Measurements from ENCODE around the gene PPP2R5E. TPM values are rescaled to one million over a fixed set of nuclear protein-coding genes. Genes with fewer than 3 reads are reported as not detected.
"Not testable (repeated sequence)": the region's sequence is repeated elsewhere in the genome, so short reads cannot be mapped to it uniquely, and the experiment has no call there.

The PPP2R5E gene
- total and polyA plus RNA-seq, 7 experiments from 2014 or later, result 29.2 to 47.8 (median 37.5) TPM

DNA sequence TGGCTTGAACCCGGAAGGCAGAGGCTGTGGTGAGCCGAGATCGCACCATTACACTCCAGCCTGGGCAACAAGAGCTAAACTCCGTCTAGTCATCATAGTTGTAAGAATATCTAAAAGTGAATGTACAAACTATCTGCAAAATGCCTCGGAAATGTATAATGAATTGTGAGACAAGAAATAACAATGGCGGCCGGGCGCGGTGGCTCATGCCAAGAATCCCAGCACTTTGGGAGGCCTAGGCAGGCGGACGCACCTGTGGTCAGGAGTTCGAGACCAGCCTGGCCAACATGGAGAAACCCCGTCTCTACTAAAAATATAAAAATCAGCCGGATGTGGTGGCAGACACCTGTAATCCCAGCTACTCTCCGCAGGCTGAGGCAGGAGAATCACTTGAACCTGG is 9.7 kb downstream of the PPP2R5E start:
- intact Hi-C loops (cut with micrococcal nuclease), result no loop called here
- Histone ChIP-seq H3K4me1 (ENCODE audit: control insufficient read depth in 2 of 2, insufficient read depth in 2 of 2, low read length in 2 of 2) (no peaks in the 10 kb centered on the region), H3K27ac (ENCODE audit: low read depth, low read length) (no peak overlapping the region), H3K36me3 (ENCODE audit: control insufficient read depth in 2 of 3, insufficient read depth in 3 of 3, low read length in 3 of 3) (peaks cover under 1 to 16% (median 5%) of the 10 kb centered on the region in 3 experiments), H3K27me3 (ENCODE audit: control insufficient read depth in 2 of 2, insufficient read depth in 2 of 2, low read length in 2 of 2) (no peaks in the 10 kb centered on the region), H3K9me3 (ENCODE audit: control insufficient read depth in 2 of 3, low read length in 3 of 3) (no peaks in the 10 kb centered on the region), H3K4me3 (ENCODE audit: low read length) (no peak overlapping the region)
- DNase-seq (no peak), ATAC-seq (no peak)
- peaks cover 19 to 37% (median 31%) of the 10 kb centered on the region in 7 donors for H3K4me1 Mint-ChIP-seq
- peak overlapping the region in 1 of 9 donors; percentile 33 for H3K27ac Mint-ChIP-seq
- H3K4me3 Mint-ChIP-seq, result no peak overlapping the region
- H3K9me3 Mint-ChIP-seq, result no peaks in the 10 kb centered on the region
- peaks cover 0 to 40% (median 31%) of the 10 kb centered on the region in 5 donors for H3K36me3 Mint-ChIP-seq
- ChIA-PET POLR2A (interaction anchor here (0.7 to 1.6 kb wide), 2 partner anchors 8 to 10 kb away, joined by 3 to 6 read pairs; partner anchors contain the start of gene PPP2R5E), CTCF (no interaction called here)
- no peaks in the 10 kb centered on the region for H3K27me3 Mint-ChIP-seq

DNA sequence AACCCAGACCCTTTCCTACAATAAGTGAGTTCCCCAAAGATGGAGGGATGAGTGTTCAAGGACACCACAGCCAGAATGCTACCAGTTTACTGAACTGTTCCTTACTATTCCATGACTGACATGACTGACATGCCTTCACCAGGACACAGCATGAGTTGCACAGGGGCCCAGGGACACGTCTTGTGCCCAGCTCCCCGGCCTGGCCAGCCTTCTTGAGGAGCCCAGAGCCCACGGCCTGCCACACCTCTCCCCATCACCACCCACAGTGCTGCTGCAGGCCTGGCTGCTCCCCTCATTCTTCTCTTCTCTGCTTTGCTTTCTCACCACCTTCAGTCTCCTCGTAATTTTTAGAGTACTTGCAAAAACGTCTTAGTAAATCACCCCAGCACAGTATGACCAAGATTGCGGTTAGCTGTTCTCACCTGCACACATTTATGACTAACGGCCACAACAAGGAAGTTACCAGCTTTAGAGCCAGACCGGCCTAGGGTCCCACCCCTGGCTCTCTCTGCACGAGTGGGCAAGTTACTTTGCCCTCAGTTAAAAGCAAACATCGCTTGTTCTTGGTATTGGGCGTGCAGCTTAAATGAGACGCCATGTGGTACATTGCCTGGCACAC is 18.5 kb downstream of the PPP2R5E start:
- H3K4me1 ChIP-seq (ENCODE audit: control insufficient read depth in 2 of 2, insufficient read depth in 2 of 2, low read length in 2 of 2), result peaks cover 0 to 13% of the 10 kb centered on the region in 2 donors
- H3K4me3 ChIP-seq (ENCODE audit: low read length), result no peak overlapping the region
- Mint-ChIP-seq H3K27ac (peak overlapping the region in 8 of 9 donors; percentile 6 to 63 (median 44)), H3K4me3 (peak overlapping the region in 3 of 10 donors; percentile 2 to 33 (median 15)), H3K36me3 (peaks cover 14 to 45% (median 42%) of the 10 kb centered on the region in 5 donors), H3K9me3 (peaks cover 0 to 4% (median 0%) of the 10 kb centered on the region in 11 donors), H3K4me1 (peaks cover 15 to 42% (median 33%) of the 10 kb centered on the region in 7 donors), H3K27me3 (no peaks in the 10 kb centered on the region)
- no peaks in the 10 kb centered on the region for H3K9me3 ChIP-seq (ENCODE audit: control insufficient read depth in 2 of 3, low read length in 3 of 3)
- intact Hi-C loops (cut with micrococcal nuclease), result no loop called here
- ChIA-PET CTCF (no interaction called here), POLR2A (interaction anchor here (1.2 kb wide), 1 partner anchor 12 kb away, joined by 5 read pairs; no protein-coding TSS in a partner anchor)
- peaks cover 0 to 9% (median 0%) of the 10 kb centered on the region in 3 experiments for H3K36me3 ChIP-seq (ENCODE audit: control insufficient read depth in 2 of 3, insufficient read depth in 3 of 3, low read length in 3 of 3)
- H3K27me3 ChIP-seq (ENCODE audit: control insufficient read depth in 2 of 2, insufficient read depth in 2 of 2, low read length in 2 of 2), result no peaks in the 10 kb centered on the region
- DNase-seq (no peak), ATAC-seq (peak; percentile 76)
- H3K27ac ChIP-seq (ENCODE audit: low read depth, low read length), result no peak overlapping the region

DNA sequence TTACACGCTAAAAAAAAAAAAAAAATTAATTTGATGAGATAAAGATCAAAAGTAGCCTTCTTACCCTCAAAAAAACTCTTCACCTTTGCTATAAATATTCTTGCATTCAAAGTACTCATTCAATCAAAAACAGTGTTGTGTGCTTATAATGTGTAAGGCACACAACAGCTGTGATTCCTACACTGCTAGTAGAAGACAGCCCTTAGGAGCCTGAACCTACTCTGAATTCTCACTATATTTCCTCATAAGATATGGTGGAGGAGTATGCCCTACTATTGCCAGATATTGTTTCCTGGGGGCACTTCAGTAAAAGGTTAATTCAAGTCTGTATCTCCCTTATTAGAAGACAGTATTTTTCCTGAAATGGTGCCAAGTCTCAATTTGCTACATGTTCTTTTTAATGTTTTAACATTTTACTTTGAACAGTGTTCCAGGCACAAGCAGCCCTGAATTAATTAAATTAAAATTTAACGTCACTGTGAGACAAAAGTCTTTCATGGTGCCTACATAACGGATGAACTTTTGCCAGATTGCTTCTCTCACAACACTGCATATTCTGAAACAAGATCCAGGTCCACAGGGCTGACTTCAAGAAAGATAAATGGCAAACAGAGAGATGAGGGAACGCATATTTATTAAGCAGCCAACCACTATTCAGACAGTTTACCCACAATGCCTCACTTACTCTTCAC is 19.3 kb downstream of the PPP2R5E start:
- Mint-ChIP-seq H3K4me3 (no peak overlapping the region), H3K27ac (peak overlapping the region in 1 of 9 donors; percentile 42)
- intact Hi-C loops (cut with micrococcal nuclease), result no loop called here

DNA sequence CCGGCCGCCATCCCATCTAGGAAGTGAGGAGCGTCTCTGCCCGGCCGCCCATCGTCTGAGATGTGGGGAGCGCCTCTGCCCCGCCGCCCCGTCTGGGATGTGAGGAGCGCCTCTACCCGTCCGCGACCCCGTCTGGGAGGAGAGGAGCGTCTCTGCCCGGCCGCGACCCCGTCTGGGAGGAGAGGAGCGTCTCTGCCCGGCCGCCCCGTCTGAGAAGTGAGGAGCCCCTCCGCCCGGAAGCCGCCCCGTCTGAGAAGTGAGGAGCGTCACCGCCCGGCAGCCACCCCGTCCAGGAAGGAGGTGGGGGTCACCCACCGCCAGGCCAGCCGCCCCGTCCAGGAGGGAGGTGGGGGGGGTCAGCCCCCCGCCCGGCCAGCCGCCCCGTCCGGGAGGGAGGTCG is 20.7 kb downstream of the PPP2R5E start:
- H3K4me3 ChIP-seq (ENCODE audit: low read length); H3K9me3 Mint-ChIP-seq; POLR2A ChIA-PET; H3K36me3 ChIP-seq (ENCODE audit: control insufficient read depth in 2 of 3, insufficient read depth in 3 of 3, low read length in 3 of 3); H3K4me3 Mint-ChIP-seq; CTCF ChIA-PET; H3K27me3 Mint-ChIP-seq; H3K27ac Mint-ChIP-seq; DNase-seq; H3K27ac ChIP-seq (ENCODE audit: low read depth, low read length); H3K9me3 ChIP-seq (ENCODE audit: control insufficient read depth in 2 of 3, low read length in 3 of 3); H3K27me3 ChIP-seq (ENCODE audit: control insufficient read depth in 2 of 2, insufficient read depth in 2 of 2, low read length in 2 of 2); ATAC-seq; intact Hi-C loops (cut with micrococcal nuclease): not testable (repeated sequence)
- H3K4me1 Mint-ChIP-seq, result peaks cover 13 to 44% (median 34%) of the 10 kb centered on the region in 7 donors
- peaks cover 14 to 46% (median 42%) of the 10 kb centered on the region in 5 donors for H3K36me3 Mint-ChIP-seq
- peaks cover 0 to 13% of the 10 kb centered on the region in 2 donors for H3K4me1 ChIP-seq (ENCODE audit: control insufficient read depth in 2 of 2, insufficient read depth in 2 of 2, low read length in 2 of 2)

More for the DNA sequence above, 19.3 kb downstream of the PPP2R5E start:
- Histone ChIP-seq H3K4me1 (ENCODE audit: control insufficient read depth in 2 of 2, insufficient read depth in 2 of 2, low read length in 2 of 2) (peaks cover 0 to 13% of the 10 kb centered on the region in 2 donors), H3K27ac (ENCODE audit: low read depth, low read length) (no peak overlapping the region), H3K36me3 (ENCODE audit: control insufficient read depth in 2 of 3, insufficient read depth in 3 of 3, low read length in 3 of 3) (peaks cover 0 to 9% (median 0%) of the 10 kb centered on the region in 3 experiments), H3K4me3 (ENCODE audit: low read length) (no peak overlapping the region), H3K27me3 (ENCODE audit: control insufficient read depth in 2 of 2, insufficient read depth in 2 of 2, low read length in 2 of 2) (no peaks in the 10 kb centered on the region), H3K9me3 (ENCODE audit: control insufficient read depth in 2 of 3, low read length in 3 of 3) (no peaks in the 10 kb centered on the region)
- CTCF ChIA-PET, result no interaction called here
- DNase-seq, result no peak
- Mint-ChIP-seq H3K4me1 (peaks cover 13 to 41% (median 31%) of the 10 kb centered on the region in 7 donors), H3K27me3 (no peaks in the 10 kb centered on the region), H3K36me3 (peaks cover 14 to 46% (median 42%) of the 10 kb centered on the region in 5 donors), H3K9me3 (peaks cover 0 to 4% (median 0%) of the 10 kb centered on the region in 11 donors)
- POLR2A ChIA-PET, result interaction anchor here (1.2 kb wide), 1 partner anchor 12 kb away, joined by 5 read pairs; no protein-coding TSS in a partner anchor
- ATAC-seq, result no peak

DNA sequence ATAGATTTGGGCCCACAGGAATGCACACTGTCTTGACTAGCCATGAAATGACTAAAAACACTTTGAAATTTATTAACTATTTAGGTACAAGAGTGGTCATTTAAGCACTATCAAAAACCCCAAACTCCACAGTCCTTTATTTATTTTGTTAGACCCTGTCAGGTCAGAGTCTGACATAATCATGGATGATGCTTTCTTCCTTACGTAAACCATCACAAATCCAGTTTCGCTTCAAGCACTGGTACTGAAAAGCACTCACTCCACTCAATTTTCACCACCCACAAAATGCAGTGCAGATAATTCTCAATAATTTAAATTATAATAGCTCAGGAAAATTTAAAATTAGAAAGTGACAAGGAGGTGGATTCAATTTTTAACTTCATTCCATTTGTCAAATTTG is 25.8 kb downstream of the PPP2R5E start:
- Histone ChIP-seq H3K27ac (ENCODE audit: low read depth, low read length) (no peak overlapping the region), H3K9me3 (ENCODE audit: control insufficient read depth in 2 of 3, low read length in 3 of 3) (no peaks in the 10 kb centered on the region), H3K27me3 (ENCODE audit: control insufficient read depth in 2 of 2, insufficient read depth in 2 of 2, low read length in 2 of 2) (no peaks in the 10 kb centered on the region), H3K4me3 (ENCODE audit: low read length) (no peak overlapping the region), H3K4me1 (ENCODE audit: control insufficient read depth in 2 of 2, insufficient read depth in 2 of 2, low read length in 2 of 2) (peaks cover 0 to 9% of the 10 kb centered on the region in 2 donors), H3K36me3 (ENCODE audit: control insufficient read depth in 2 of 3, insufficient read depth in 3 of 3, low read length in 3 of 3) (no peaks in the 10 kb centered on the region)
- Mint-ChIP-seq H3K27me3 (no peaks in the 10 kb centered on the region), H3K36me3 (peaks cover 4 to 21% (median 15%) of the 10 kb centered on the region in 5 donors), H3K27ac (no peak overlapping the region), H3K4me1 (peaks cover 23 to 57% (median 45%) of the 10 kb centered on the region in 7 donors), H3K4me3 (no peak overlapping the region), H3K9me3 (peaks cover 0 to 2% (median 0%) of the 10 kb centered on the region in 11 donors)
- ChIA-PET CTCF (no interaction called here), POLR2A (no interaction called here)
- ATAC-seq (no peak), DNase-seq (no peak)
- intact Hi-C loops (cut with micrococcal nuclease), result no loop called here

DNA sequence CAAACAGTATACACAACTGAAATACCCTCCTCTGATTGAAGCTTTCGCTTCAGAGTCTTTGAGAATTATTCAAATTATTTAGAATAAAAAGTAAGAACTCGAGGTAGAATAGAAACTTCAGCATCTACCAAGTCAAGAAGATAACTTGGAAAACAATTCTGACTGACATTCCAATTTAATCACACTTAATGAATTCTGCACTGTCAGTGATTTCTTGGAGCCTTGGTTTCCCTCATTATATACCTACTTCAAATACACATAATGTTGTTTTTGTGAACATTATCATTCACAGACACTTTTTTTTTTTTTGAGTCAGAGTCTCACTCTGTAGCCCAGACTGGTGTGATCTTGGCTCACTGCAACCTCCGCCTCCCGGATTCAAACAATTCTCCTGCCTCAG is 27.9 kb downstream of the PPP2R5E start:
- peaks cover 2 to 18% (median 15%) of the 10 kb centered on the region in 5 donors for H3K36me3 Mint-ChIP-seq
- H3K4me3 ChIP-seq (ENCODE audit: low read length), result no peak overlapping the region
- intact Hi-C loops (cut with micrococcal nuclease), result no loop called here
- H3K36me3 ChIP-seq (ENCODE audit: control insufficient read depth in 2 of 3, insufficient read depth in 3 of 3, low read length in 3 of 3), result no peaks in the 10 kb centered on the region
- H3K4me1 Mint-ChIP-seq, result peaks cover 37 to 76% (median 61%) of the 10 kb centered on the region in 7 donors
- peaks cover 15 to 19% of the 10 kb centered on the region in 2 donors for H3K4me1 ChIP-seq (ENCODE audit: control insufficient read depth in 2 of 2, insufficient read depth in 2 of 2, low read length in 2 of 2)
- H3K9me3 Mint-ChIP-seq, result peaks cover 0 to under 1% (median 0%) of the 10 kb centered on the region in 11 donors
- POLR2A ChIA-PET, result no interaction called here
- peak overlapping the region in 2 of 10 donors; percentile 6 to 14 for H3K4me3 Mint-ChIP-seq
- CTCF ChIA-PET, result no interaction called here
- DNase-seq (no peak), ATAC-seq (no peak)
- peak overlapping the region in 2 of 9 donors; percentile 55 to 61 for H3K27ac Mint-ChIP-seq
- no peak overlapping the region for H3K27ac ChIP-seq (ENCODE audit: low read depth, low read length)
- no peaks in the 10 kb centered on the region for H3K27me3 ChIP-seq (ENCODE audit: control insufficient read depth in 2 of 2, insufficient read depth in 2 of 2, low read length in 2 of 2)
- H3K9me3 ChIP-seq (ENCODE audit: control insufficient read depth in 2 of 3, low read length in 3 of 3), result no peaks in the 10 kb centered on the region
- H3K27me3 Mint-ChIP-seq, result no peaks in the 10 kb centered on the region
